Stomach (tissue), 4 donors: ENCODE measurements around the gene TMEM271.

Experiments used
- CTCF ChIP-seq, 7 experiments: fragments of 450-650 bp in 4 of 7; fragments of 200-600 bp in 3 of 7; sonication (generic) in 3 of 7; IDR thresholded peaks; one replicate each; pipeline ENCODE4 v1.5.1; 2016 to 2019; ENCODE audit warnings: antibody characterized with exemption in 7 of 7, control low read depth in 2 of 7, mild to moderate bottlenecking in 1 of 7
- EP300 ChIP-seq: sonication (generic); formaldehyde crosslinking; IDR thresholded peaks from one replicate; pipeline ENCODE4 v1.6.1; 2017; ENCODE audit warnings: antibody characterized with exemption
- POLR2A ChIP-seq, 4 donors: fragments of 450-650 bp; IDR thresholded peaks; one replicate each; pipeline ENCODE4 v1.6.1; 2016; ENCODE audit warnings: antibody characterized with exemption in 4 of 4, control low read depth in 2 of 4, mild to moderate bottlenecking in 1 of 4, moderate library complexity in 1 of 4
- POLR2AphosphoS5 ChIP-seq, 3 donors: sonication (generic); formaldehyde crosslinking; IDR thresholded peaks; one replicate each; pipeline ENCODE4 v1.6.1; 2016; ENCODE audit warnings: antibody characterized with exemption in 3 of 3

- TF ChIP-seq CTCF (IDR thresholded peaks at IDR 0.05) (no peak), EP300 (no peak), POLR2A (IDR thresholded peaks at IDR 0.05) (no peak), POLR2AphosphoS5 (IDR thresholded peaks at IDR 0.05) (no peak)
Observed at GRCh38 chr4:581181-581580, 5.1 kb upstream of the TMEM271 start.
